ENCODE data around the gene EGLN2.
"Not testable (repeated sequence)": the region's sequence is repeated elsewhere in the genome, so short reads cannot be mapped to it uniquely, and the experiment has no call there.

DNA sequence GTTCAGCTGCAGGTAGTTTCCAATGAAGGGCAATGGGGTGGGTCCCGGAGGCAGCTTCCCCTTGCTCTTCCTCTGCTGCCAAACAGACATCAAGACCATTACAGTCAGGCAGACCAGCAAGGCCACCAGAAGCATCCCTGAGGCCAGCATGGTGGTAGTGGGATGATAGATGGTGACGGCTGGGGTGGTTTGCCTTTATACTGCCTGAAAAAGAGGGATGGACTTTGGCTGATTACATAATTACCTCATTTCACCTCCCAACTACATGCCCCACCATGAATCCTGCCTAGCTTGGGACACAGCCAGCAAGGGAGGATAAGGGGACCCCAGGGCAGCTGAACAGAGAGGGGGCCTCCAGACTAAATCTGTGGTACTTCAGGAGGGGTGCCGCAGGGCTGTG, 51.3 kb downstream of the EGLN2 start, which contains the start of gene CYP2A6:
- TF ChIP-seq, protein P1, sequence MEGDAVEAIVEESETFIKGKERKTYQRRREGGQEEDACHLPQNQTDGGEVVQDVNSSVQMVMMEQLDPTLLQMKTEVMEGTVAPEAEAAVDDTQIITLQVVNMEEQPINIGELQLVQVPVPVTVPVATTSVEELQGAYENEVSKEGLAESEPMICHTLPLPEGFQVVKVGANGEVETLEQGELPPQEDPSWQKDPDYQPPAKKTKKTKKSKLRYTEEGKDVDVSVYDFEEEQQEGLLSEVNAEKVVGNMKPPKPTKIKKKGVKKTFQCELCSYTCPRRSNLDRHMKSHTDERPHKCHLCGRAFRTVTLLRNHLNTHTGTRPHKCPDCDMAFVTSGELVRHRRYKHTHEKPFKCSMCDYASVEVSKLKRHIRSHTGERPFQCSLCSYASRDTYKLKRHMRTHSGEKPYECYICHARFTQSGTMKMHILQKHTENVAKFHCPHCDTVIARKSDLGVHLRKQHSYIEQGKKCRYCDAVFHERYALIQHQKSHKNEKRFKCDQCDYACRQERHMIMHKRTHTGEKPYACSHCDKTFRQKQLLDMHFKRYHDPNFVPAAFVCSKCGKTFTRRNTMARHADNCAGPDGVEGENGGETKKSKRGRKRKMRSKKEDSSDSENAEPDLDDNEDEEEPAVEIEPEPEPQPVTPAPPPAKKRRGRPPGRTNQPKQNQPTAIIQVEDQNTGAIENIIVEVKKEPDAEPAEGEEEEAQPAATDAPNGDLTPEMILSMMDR (IDR thresholded peaks at IDR 0.05): not testable (repeated sequence)
- TF ChIP-seq EZH2 (IDR thresholded peaks at IDR 0.05): not testable (repeated sequence)

Data from neural progenitor cell (in vitro differentiated cells).